Prostate gland (tissue), 2 donors: ENCODE results near the gene EBF3. TPM values are rescaled to one million over a fixed set of nuclear protein-coding genes. Genes with fewer than 3 reads are reported as not detected.

ENCODE experiments used
- DNase-seq: peaks from one replicate; pipeline ENCODE4 v3.0.0-alpha.2; 2019; ENCODE audit warnings: low spot score
- H3K27ac ChIP-seq, 2 donors: fragments of 200-600 bp; sonication (generic); 2 replicates each; pipeline ENCODE4 v1.5.1; 2017 to 2019
- H3K27me3 ChIP-seq: fragments of 200-600 bp; sonication (generic); replicated peaks from 2 replicates; pipeline ENCODE4 v1.5.1; 2019; ENCODE audit not compliant: insufficient read depth
- H3K36me3 ChIP-seq, 2 donors: fragments of 200-600 bp; sonication (generic); 1 replicate in 1 of 2; 2 replicates in 1 of 2; pipeline versions ENCODE4 v1.5.1 to v1.8.1; 2017 to 2019
- H3K4me1 ChIP-seq: fragments of 200-600 bp; sonication (generic); replicated peaks from 2 replicates; pipeline ENCODE4 v1.5.1; 2019
- H3K4me3 ChIP-seq, 2 donors: fragments of 200-600 bp; sonication (generic); 2 replicates each; pipeline ENCODE4 v1.5.1; 2017 to 2019
- H3K9me3 ChIP-seq: fragments of 200-600 bp; sonication (generic); 2 replicates; pipeline ENCODE4 v1.5.1; 2017
- POLR2A ChIP-seq: fragments of 450-650 bp; IDR thresholded peaks from one replicate; pipeline ENCODE4 v1.6.1; 2016; ENCODE audit warnings: antibody characterized with exemption, mild to moderate bottlenecking
- POLR2AphosphoS5 ChIP-seq: sonication (generic); formaldehyde crosslinking; IDR thresholded peaks from one replicate; pipeline ENCODE4 v1.6.1; 2017; ENCODE audit warnings: antibody characterized with exemption
- WGBS: methylation state at CpG from one replicate; pipeline ENCODE4 v1.1.5; 2018; 5-methylcytosine and 5-hydroxymethylcytosine counted together
- intact Hi-C: fragments of 100-400 bp; cut with DNase I; formaldehyde crosslinking; loops from one replicate; pipeline ENCODE4 v1.14.2; 2022
- total RNA-seq, 2 donors: library from RNA; depleted of rRNA; stranded (reverse); fragments of >200 nt; gene quantifications; one replicate each; pipeline ENCODE4 v1.1.0, GENCODE V29; 2016
- TF ChIP-seq, protein P1 (sequence below), 4 experiments: fragments of 200-600 bp in 2 of 4; fragments of 450-650 bp in 2 of 4; sonication (generic) in 2 of 4; IDR thresholded peaks; 1 replicate in 3 of 4; 2 replicates in 1 of 4; pipeline ENCODE4 v1.5.1; 2016 to 2019; ENCODE audit warnings: antibody characterized with exemption in 4 of 4, mild to moderate bottlenecking in 2 of 4, moderate library complexity in 2 of 4

The EBF3 gene
- total RNA-seq, 2 donors from 2014 or later, result 1.5 to 7.8 TPM

DNA sequence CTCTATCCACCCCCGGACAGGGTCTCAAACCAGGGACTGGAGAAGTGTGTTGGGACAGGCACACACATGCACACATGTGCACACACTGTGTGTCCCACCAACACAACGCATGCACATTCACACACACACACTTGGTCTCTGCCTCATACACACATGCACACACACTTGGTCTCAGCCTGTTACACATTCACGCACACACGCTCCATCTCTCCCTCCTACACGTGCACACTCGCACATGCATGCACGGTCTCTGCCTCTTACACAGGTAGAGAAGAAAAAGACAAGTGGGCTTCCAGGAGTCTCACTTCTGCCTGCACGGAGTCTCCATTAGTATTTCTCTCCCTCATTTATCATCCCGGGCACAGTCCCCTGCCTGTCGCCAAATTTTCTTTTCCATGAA lies 171.2 kb downstream of the EBF3 start:
- H3K9me3 ChIP-seq, result no peaks in the 10 kb centered on the region
- intact Hi-C loops, result no loop called here
- H3K4me3 ChIP-seq, result no peak overlapping the region
- no peak for DNase-seq
- TF ChIP-seq, protein P1, sequence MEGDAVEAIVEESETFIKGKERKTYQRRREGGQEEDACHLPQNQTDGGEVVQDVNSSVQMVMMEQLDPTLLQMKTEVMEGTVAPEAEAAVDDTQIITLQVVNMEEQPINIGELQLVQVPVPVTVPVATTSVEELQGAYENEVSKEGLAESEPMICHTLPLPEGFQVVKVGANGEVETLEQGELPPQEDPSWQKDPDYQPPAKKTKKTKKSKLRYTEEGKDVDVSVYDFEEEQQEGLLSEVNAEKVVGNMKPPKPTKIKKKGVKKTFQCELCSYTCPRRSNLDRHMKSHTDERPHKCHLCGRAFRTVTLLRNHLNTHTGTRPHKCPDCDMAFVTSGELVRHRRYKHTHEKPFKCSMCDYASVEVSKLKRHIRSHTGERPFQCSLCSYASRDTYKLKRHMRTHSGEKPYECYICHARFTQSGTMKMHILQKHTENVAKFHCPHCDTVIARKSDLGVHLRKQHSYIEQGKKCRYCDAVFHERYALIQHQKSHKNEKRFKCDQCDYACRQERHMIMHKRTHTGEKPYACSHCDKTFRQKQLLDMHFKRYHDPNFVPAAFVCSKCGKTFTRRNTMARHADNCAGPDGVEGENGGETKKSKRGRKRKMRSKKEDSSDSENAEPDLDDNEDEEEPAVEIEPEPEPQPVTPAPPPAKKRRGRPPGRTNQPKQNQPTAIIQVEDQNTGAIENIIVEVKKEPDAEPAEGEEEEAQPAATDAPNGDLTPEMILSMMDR (IDR thresholded peaks at IDR 0.05), result no peak
- TF ChIP-seq POLR2A (no peak), POLR2AphosphoS5 (no peak)
- no peaks in the 10 kb centered on the region for H3K36me3 ChIP-seq
- 87% methylated on average over 10 of the region's 10 CpGs for WGBS
- H3K4me1 ChIP-seq, result no peaks in the 10 kb centered on the region
- no peaks in the 10 kb centered on the region for H3K27me3 ChIP-seq
- H3K27ac ChIP-seq, result no peak overlapping the region

DNA sequence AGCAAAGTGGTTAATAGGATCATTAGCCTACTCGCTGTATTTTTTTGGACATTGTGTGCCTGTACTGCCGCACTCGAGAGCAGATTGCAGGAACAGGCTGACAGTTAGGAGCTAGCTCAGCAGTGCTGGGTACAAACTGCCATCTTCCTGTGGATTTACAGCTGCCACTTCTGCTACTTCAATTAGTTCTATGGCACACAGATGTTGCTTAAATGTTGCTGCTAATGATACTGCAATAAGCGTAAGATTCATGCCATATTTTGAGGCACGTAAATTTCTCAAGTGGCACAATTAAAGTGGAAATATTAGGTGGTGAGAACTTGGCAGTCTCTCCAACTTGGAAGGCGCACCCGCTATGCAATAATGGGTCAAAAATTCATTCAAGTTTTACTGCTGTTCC lies 171.9 kb downstream of the EBF3 start:
- intact Hi-C loops, result no loop called here
- TF ChIP-seq, protein P1 (IDR thresholded peaks at IDR 0.05), result no peak
- no peak for TF ChIP-seq POLR2A
- Histone ChIP-seq H3K27me3 (no peaks in the 10 kb centered on the region), H3K4me1 (no peaks in the 10 kb centered on the region), H3K27ac (no peak overlapping the region), H3K9me3 (no peaks in the 10 kb centered on the region), H3K4me3 (no peak overlapping the region), H3K36me3 (no peaks in the 10 kb centered on the region)
- 49% methylated on average over 7 of the region's 7 CpGs for WGBS
- no peak for DNase-seq

DNA sequence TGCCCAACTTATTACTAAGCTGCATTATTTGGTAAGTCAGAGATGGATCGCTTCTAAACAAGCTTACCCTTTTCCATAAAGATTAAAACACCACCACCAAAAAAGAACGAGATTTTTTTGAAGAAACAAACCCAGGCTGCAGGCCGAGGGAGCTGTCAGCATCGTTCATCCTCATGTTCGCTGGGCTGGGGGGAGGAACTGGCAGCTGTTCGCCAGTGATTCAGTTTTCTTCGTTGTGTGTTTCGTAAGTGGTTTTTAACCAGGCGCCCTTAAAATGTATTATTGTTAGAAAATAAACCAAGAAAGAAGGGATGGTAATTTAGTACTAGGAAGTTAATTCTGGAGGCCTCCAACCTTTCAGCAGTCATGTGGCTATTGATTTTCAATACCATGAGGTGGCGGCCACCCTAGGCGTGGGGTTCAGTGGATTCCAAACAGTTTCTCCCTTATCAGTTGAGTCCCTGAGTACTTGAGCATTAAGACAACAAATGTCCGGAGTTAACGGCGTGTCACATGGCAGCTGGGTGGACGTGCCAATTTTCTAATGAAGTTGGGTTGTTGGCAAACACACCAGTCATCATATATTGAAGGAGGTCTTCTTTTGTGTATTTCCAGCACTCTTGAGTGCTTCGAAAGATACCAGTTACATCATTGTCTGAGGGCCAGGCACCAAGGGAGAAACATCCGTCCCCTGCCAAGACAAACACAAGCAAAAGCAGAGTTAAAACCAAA lies 173.2 kb downstream of the EBF3 start:
- no peak for DNase-seq
- H3K9me3 ChIP-seq, result no peaks in the 10 kb centered on the region
- H3K4me1 ChIP-seq, result no peaks in the 10 kb centered on the region
- WGBS, result 75% methylated on average over 17 of the region's 17 CpGs
- H3K36me3 ChIP-seq, result no peaks in the 10 kb centered on the region
- no peak overlapping the region for H3K27ac ChIP-seq
- no peaks in the 10 kb centered on the region for H3K27me3 ChIP-seq
- H3K4me3 ChIP-seq, result no peak overlapping the region
- intact Hi-C loops, result no loop called here
- TF ChIP-seq POLR2AphosphoS5 (no peak), POLR2A (no peak)
- TF ChIP-seq, protein P1 (IDR thresholded peaks at IDR 0.05), result no peak

DNA sequence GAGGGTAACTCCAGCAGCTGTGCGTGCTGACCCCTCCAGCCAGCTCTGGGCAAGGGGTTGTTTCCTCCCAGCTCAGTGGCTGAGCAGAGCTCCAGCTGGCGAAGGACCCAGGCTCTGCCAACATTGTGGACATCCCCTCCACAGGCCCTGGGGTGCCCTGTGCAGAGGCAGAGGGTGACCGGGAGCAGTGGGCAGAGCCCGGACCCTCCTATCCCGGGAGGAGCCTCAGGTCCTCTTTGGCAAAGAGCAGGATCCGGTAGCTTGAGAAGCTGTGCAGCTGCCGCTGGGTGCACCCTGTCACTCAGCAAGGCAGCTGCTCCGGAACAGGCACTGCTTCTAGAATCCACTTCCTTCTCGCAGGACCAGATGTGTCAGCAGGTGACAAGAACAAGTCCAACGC lies 175.9 kb downstream of the EBF3 start:
- no peaks in the 10 kb centered on the region for H3K4me1 ChIP-seq
- TF ChIP-seq POLR2AphosphoS5 (no peak), POLR2A (no peak)
- TF ChIP-seq, protein P1 (IDR thresholded peaks at IDR 0.05), result no peak
- no peaks in the 10 kb centered on the region for H3K36me3 ChIP-seq
- H3K4me3 ChIP-seq, result no peak overlapping the region
- no peaks in the 10 kb centered on the region for H3K9me3 ChIP-seq
- no peak for DNase-seq
- WGBS, result 93% methylated on average over 10 of the region's 10 CpGs
- H3K27me3 ChIP-seq, result no peaks in the 10 kb centered on the region
- no peak overlapping the region for H3K27ac ChIP-seq
- intact Hi-C loops, result no loop called here

DNA sequence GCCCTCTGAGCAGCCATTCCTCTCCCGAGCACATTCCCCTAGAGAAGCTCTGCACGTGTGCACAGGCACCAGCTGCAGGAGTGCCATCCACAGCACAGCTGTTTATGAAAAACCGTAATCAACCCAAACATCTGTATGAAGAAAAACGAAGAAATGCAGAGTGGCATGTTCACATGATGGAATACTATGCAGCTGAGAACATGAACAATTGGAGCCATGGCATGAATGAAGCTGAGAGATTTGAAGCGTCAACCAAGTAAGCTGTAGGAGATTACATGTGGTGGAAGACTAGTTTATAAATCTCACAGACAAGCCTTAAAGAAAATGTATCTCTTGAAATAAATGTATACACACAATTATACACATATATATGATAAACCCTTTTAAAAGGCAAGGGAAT lies 176.5 kb downstream of the EBF3 start:
- Histone ChIP-seq H3K4me1 (no peaks in the 10 kb centered on the region), H3K36me3 (no peaks in the 10 kb centered on the region), H3K27me3 (no peaks in the 10 kb centered on the region), H3K4me3 (no peak overlapping the region), H3K9me3 (no peaks in the 10 kb centered on the region), H3K27ac (no peak overlapping the region)
- no peak for DNase-seq
- 96% methylated on average over 5 of the region's 5 CpGs for WGBS
- TF ChIP-seq POLR2AphosphoS5 (no peak), POLR2A (no peak)
- TF ChIP-seq, protein P1 (IDR thresholded peaks at IDR 0.05), result no peak
- intact Hi-C loops, result no loop called here
